ENCODE results near the gene PRMT1. TPM values are rescaled to one million over a fixed set of nuclear protein-coding genes. Genes with fewer than 3 reads are reported as not detected.

Gene PRMT1
- total RNA-seq, 1 donor from 2014 or later: 426 TPM

DNA sequence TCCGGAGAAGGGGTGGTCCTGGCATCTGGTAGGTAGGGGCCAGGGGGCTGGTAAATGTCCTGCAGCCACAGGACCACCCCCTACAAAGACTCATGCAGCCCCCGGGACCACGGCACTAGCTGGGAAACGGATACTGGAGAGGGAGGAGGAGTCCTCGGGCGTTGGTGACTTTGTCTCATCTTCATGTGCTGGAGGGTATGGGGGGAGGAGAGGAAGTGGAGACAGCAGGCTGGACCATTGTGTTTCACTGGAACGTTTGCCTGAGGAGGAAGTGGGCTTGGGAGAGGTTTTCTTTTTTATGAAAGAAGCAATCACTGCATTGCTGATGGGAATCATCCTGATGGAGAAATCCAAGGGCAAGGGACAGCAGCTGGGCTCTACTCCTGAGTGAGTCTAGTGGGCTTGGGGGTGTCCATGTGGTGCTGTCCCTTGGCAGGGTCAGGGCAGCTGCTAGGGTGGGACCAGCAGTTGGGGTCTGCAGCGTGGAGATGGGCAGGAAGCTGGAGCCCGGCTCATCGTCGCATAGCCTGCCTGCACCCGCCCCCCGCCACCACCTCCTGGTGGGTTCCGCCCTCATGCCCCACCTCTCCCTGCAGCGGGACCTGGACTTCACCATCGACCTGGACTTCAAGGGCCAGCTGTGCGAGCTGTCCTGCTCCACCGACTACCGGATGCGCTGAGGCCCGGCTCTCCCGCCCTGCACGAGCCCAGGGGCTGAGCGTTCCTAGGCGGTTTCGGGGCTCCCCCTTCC lies 10.7 kb downstream of the PRMT1 start:
- peak in 1 of 2 donors; percentile 78 for DNase-seq (ENCODE audit: low read depth in 2 of 2)

DNA sequence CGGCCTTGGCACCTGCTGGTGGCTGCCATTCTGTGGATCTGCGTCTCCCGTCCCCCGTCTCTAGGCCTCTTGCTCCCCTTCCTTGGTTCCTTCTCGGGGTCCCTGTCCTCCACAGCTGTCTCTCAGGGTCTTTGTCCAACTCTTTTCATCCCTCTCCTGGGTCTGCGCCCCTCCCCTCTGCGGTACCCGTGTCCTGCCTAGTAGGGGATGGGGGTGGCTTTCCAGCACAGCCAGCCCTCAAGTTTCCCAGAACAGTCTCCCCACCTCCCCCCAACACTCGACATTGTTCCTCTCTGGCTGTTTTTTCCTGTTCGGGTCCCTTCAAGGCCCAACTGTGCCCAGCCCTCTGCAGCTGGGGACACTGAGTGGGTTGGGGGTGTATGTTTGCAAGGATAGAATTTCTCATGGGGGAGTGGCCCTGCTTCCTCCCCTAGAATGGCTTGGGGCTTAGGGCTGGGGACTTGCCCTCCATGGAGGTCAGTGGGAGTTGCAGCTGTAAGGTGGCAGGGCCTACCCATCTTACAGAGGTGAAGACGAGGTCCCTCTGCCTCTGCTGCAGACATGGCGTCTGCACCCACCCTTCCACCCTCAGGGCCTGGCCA lies 11.6 kb downstream of the PRMT1 start:
- DNase-seq (ENCODE audit: low read depth in 2 of 2): peak in 1 of 2 donors; percentile 33

- DNase-seq (ENCODE audit: low read depth in 2 of 2): peak in 1 of 2 donors; percentile 57
These were observed 12.3 kb downstream of the PRMT1 start, which contains the start of gene ADM5 for GRCh38 chr19:49689133-49690078. TSS of gene ADM5 (plus strand) at chr19:49689594. CDS start at chr19:49689838, 244 bp downstream.

DNA sequence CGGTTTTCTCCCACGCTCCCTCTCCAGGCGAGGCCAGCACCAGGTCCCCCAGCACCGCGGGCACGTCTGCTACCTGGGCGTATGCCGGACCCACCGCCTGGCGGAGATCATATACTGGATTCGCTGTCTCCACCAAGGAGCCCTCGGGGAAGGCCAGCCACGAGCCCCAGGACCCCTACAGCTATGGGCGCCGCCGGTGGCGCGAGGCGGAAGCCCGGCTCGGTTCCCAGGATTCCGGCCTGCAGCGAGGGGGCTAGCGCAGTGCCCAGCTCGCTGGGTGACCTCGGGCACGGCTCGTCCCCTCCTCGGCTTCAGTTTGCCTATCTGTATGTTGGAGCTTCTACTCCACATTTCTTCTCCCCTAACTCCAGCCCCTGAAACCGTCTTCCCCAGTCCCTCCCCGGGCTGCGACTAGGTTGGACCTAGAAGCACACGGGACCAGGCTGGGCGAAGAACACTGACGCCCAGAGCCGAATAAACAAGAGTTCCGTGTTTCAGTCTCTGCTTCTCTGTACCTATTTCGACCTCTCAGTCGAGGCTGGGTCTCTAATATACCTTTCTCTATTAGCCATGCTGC lies 13.1 kb downstream of the PRMT1 start:
- peak in 1 of 2 donors; percentile 28 for DNase-seq (ENCODE audit: low read depth in 2 of 2)

- DNase-seq (ENCODE audit: low read depth in 2 of 2): peak in 1 of 2 donors; percentile 84
These were observed 13.7 kb downstream of the PRMT1 start, which contains the start of gene CPT1C for GRCh38 chr19:49690656-49691242. TSS of gene CPT1C (plus strand) at chr19:49691116. CDS start at chr19:49692253, 1,137 bp downstream.

DNA sequence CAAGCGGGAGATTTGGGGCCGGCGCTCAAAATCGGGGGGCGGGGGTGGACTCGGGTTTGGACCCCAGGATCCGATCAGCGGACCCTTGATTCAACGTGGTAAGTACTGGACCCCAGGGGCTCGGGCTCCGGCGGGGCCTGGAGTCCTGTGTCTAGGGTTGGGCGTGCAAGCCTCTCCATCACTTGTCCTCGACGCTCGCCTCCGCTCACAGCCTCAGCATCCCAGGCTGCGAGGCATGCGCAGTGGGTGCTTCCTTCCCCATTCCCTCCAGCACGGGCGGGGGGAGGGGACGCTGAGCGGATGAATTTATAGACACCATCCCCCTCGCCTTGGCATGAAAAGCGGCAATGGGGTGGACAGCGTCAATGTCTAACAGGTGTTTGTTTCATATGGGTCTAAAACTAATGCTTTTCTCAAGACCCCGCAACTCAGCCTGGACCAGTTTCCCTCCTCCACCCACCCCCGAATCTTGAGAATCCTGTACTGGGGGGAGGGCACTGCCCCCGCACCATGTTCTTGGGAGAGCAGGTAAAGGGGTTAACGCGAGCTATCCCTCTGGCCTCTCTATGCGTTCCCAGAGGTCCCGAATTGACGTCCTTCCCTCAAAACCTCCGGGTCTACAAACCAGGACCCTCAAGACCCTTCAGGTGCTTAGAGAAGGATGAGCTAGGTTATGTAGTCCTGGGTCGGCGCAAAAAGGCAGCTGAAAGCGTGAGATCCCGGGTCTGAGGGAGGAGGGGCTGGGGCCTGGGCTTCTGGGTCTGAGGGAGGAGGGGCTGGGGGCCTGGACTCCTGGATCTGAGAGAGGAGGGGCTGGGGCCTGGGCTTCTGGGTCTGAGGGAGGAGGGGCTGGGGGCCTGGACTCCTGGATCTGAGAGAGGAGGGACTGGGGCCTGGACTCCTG lies 14.4 kb downstream of the PRMT1 start:
- DNase-seq (ENCODE audit: low read depth in 2 of 2): peak in 1 of 2 donors; percentile 62

- DNase-seq (ENCODE audit: low read depth in 2 of 2): no peak
These were observed 15.1 kb downstream of the PRMT1 start for GRCh38 chr19:49692147-49692506.

DNA sequence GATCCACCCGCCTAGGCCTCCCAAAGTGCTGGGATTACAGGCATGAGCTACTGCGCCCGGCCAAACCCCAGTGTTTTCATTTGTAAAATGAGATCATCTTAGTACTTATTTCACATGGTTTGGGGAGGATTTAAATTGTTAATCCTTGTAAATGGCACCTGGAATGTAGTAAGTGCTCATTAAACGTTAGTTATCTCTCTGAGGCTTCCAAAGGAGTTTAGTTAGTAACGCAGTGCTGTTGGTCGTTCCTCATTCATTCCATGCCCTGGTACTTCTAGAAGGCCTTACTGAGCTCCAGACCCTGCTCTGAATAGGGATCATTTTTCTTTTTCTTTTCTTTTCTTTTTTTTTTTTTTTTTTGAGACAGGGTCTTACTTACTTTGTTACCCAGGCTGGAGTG lies 19.0 kb downstream of the PRMT1 start:
- DNase-seq (ENCODE audit: low read depth in 2 of 2): no peak

DNA sequence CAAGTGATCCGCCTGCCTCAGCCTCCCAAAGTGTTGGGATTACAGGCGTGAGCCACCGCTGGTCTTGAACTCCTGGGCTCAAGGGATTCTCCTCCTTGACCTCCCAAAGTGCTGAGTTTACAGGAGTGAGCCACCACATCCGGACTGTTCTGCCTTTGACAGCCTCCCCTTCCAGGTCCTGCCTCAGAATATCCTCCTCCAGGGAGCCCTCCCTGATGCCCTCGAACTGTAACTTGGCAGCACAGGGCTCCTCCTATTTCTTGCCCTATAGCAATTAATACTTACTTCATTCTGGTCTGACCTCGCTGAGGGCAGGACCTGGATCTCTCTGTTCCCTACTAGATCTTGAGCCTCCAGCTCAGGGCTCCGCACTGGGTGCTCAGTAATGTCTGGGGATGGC lies 19.8 kb downstream of the PRMT1 start:
- DNase-seq (ENCODE audit: low read depth in 2 of 2): no peak

DNA sequence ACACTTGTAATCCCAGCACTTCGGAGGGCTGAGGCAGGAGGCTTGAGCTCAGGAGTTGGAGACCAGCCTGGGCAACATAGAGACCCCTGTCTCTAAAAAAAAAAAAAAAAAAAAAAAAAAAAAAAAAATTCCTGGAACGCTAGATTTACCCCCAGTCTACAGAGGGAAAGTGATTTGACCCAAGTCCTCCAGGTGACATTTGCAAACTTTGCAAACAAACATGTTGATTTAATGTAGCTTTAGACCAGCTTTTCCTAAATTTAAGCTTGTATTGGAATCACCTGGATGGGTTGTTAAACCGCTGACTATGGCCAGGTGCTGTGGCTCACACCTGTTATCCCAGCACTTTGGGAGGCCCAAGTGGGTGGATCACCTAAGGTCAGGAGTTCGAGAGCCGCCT lies 22.3 kb downstream of the PRMT1 start:
- no peak for DNase-seq (ENCODE audit: low read depth in 2 of 2)

GRCh38 chr19:49700563-49700962 lies 23.5 kb downstream of the PRMT1 start:
- no peak for DNase-seq (ENCODE audit: low read depth in 2 of 2)

DNA sequence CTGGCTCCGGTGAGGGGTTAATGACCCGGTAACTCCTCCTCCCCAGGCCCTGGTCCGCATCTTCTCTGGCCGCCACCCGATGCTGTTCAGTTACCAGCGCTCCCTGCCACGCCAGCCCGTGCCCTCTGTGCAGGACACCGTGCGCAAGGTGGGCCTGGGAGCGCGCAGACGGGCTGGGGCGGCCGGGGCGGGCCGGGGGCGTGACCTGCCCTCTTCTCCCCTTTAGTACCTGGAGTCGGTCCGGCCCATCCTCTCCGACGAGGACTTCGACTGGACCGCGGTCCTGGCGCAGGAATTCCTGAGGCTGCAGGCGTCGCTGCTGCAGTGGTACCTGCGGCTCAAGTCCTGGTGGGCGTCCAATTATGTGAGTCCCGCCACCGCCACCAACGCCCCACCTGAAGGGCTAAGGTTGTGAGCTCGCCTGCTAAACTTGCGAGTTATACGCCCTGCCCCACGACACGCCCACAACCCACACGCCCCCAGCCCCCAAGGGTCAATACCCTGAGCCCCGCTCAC lies 24.3 kb downstream of the PRMT1 start:
- no peak for DNase-seq (ENCODE audit: low read depth in 2 of 2)

- no peak for DNase-seq (ENCODE audit: low read depth in 2 of 2)
These were observed 28.0 kb downstream of the PRMT1 start for GRCh38 chr19:49704888-49705642.

- DNase-seq (ENCODE audit: low read depth in 2 of 2): no peak
These were observed 28.8 kb downstream of the PRMT1 start for GRCh38 chr19:49705919-49706318.

DNA sequence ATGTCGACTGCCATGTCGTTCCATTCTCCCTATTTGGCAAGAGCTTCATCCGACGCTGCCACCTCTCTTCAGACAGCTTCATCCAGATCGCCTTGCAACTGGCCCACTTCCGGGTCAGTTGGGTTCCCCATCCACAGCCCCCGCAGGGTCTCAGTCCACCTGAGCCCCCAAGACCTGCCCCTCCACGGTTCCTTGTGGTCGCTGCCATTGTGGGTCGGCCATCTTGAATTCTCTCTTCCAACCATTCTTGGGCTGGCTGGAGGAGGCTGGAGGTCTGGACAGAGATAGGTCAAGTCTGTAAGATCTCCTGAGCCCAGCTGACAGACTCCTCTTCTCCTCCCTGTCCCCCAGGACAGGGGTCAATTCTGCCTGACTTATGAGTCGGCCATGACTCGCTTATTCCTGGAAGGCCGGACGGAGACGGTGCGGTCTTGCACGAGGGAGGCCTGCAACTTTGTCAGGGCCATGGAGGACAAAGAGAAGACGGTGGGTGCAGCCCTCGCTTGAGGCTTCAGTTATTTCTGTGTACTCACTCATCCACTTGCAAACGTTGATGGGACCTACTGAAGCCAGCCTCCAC lies 33.4 kb downstream of the PRMT1 start:
- peak in 1 of 2 donors; percentile 16 for DNase-seq (ENCODE audit: low read depth in 2 of 2)

DNA sequence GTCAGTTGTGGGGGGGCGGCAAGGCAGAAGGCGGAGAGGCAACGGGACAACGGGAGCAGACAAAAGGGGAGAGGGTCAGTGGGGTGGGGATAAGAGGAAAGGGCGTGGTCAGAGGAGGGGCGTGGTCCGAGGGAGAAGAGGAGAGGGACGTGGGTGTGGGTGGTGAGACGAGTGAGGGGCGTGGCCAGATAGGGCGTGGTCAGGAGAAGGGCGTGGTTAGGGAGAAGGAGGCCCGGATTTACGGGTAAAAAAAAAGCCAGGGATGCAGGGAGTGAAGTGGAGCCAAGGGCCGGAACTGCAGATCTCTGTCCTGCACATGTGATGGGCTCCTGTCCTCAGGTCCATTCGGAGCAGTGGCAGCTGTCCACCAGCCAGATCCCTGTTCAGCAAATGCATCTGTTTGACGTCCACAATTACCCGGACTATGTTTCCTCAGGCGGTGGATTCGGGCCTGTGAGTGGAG lies 35.4 kb downstream of the PRMT1 start:
- no peak for DNase-seq (ENCODE audit: low read depth in 2 of 2)

DNA sequence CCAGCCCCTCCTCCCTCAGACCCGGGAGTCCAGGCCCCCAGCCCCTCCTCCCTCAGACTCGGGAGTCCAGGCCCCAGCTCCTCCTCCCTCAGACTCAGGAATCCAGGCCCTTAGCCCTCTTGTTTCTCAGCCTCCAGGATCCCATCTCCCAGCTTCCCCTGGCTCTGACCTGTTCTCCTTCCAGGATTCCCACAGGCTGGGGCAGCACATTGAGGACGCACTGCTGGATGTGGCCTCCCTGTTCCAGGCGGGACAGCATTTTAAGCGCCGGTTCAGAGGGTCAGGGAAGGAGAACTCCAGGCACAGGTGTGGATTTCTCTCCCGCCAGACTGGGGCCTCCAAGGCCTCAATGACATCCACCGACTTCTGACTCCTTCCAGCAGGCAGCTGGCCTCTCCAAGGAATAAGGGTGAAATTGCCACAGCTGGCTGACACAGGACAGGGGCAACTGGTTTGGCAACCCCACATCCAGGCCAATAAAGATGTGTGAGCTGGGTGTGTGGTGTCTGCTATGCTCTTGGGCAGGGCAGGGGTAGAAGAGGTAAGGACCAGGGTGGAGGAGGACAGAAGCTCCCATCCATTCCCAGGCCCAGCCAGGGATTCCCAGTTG lies 36.3 kb downstream of the PRMT1 start:
- DNase-seq (ENCODE audit: low read depth in 2 of 2): no peak

- no peak for DNase-seq (ENCODE audit: low read depth in 2 of 2)
These were observed 39.1 kb downstream of the PRMT1 start for GRCh38 chr19:49716154-49716553.

Measured in dermis microvascular lymphatic vessel endothelial cell (primary cell).